ENCODE results near the gene FAM98A. TPM values are rescaled to one million over a fixed set of nuclear protein-coding genes. Genes with fewer than 3 reads are reported as not detected.
A peak's percentile ranks its signal among the peaks of the same experiment; 100 is the strongest.

Gene FAM98A
- polyA plus RNA-seq, 2 of the 4 experiments (the other 2 are of a cell fraction): 83.4 to 97.2 TPM

DNA sequence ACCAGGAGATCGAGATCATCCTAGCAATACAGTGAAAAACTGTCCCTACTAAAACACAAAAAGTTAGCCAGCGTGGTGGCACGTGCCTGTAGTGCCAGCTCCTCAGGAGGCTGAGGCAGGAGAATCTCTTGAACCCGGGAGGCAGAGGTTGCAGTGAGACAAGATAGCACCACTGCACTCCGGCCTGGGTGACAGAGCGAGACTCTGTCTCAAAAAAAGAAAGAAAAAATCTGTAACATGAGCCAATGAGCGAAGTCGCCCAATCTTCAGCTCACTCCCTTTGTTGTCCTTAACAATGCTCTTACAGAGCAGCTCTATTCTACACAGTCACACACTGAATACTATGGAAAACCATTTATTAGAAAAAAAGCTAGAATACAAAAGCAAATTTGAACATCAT is 22.0 kb downstream of the FAM98A start:
- ChIA-PET POLR2A (no interaction called here), CTCF (interaction anchor here (0.6 to 2.1 kb wide), 6 partner anchors 13 to 543 kb away, joined by 3 to 8 read pairs (median 4); no protein-coding TSS in a partner anchor)
- 94% methylated on average over 8 of the region's 8 CpGs for WGBS (ENCODE audit: missing lambda C conversion rate)
- ATAC-seq (peak in 1 of 2 experiments; percentile 40; a peak in 2 of 6 replicates), DNase-seq (ENCODE audit: low read depth in 1 of 2, low spot score in 1 of 2) (no peak), FAIRE-seq (no peak)
- Histone ChIP-seq H3K9me3 (no peaks in the 10 kb centered on the region), H3K27ac (no peak overlapping the region), H3K4me3 (no peak overlapping the region), H3K4me2 (no peak overlapping the region), H3K4me1 (0 out of 3 replicates have a peak, but pooled peaks cover 3% of the 10 kb centered on the region)
- no peak for TF ChIP-seq RNF2 (IDR thresholded peaks at IDR 0.05; ENCODE audit: borderline replicate concordance, low read depth)

DNA sequence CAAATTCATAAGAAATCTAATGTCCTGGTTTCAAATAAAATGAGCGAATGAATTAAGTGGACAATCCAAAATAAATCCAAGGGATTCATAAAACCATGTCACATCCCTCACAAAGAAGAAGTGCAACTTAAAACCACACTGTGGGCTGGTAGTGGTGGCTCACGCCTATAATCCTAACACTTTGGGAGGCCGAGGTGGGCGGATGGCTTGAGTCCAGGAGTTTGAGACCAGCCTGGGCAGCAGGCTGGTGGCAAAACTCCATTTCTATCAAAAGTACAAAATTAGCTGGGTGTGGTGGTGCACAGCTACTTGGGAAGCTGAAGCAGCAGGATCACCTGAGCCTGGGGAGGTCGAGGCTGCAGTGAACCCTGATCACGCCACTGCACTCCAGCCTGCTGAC is 25.4 kb downstream of the FAM98A start:
- TF ChIP-seq EP300 (IDR thresholded peaks at IDR 0.05) (no peak), FOXS1 (CRISPR knock-in tag; IDR thresholded peaks at IDR 0.05) (no peak), NFE2L2 (conservative IDR thresholded peaks at IDR 0.05; ENCODE audit: low read length) (no peak)
- TF ChIP-seq, protein P1, sequence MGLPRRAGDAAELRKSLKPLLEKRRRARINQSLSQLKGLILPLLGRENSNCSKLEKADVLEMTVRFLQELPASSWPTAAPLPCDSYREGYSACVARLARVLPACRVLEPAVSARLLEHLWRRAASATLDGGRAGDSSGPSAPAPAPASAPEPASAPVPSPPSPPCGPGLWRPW (IDR thresholded peaks at IDR 0.05): no peak
- 0 out of 3 replicates have a peak, but pooled peaks cover 3% of the 10 kb centered on the region for H3K4me1 ChIP-seq
- H3K27ac ChIP-seq: no peak overlapping the region
- DNase-seq (ENCODE audit: low read depth in 1 of 2, low spot score in 1 of 2) (no peak), ATAC-seq (peak in 1 of 2 experiments; percentile 22; a peak in 1 of 6 replicates), FAIRE-seq (no peak)
- 88% methylated on average over 6 of the region's 6 CpGs for WGBS (ENCODE audit: missing lambda C conversion rate)
- H3K4me3 ChIP-seq: no peak overlapping the region
- no peak overlapping the region for H3K4me2 ChIP-seq
- H3K9me3 ChIP-seq: no peaks in the 10 kb centered on the region
- ChIA-PET CTCF (interaction anchor here (0.6 to 1.8 kb wide), 4 partner anchors 9 to 1769 kb away, joined by 4 to 7 read pairs (median 5); no protein-coding TSS in a partner anchor), POLR2A (no interaction called here)

DNA sequence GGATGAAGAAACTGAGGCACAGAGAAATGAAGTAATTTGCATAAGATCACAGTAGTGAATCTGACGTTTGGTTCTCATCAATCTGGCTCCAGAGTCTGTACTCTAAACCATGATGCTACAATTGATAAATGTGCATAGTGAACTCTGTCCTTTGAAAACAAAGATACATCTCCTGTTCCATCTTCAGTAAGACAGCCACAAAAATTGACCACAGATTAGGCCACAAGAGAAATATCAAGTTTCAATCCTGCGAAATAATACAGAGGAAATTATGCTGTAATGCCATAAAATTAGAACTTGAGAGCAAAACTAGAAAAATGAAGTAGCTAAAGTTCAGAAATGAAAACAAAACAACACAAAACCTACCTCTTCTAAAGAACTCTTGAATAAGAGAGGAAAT is 28.4 kb downstream of the FAM98A start:
- no peak overlapping the region for H3K4me3 ChIP-seq
- H3K4me2 ChIP-seq: no peak overlapping the region
- DNase-seq (ENCODE audit: low read depth in 1 of 2, low spot score in 1 of 2): no peak
- H3K9me3 ChIP-seq: no peaks in the 10 kb centered on the region
- ChIA-PET POLR2A (no interaction called here), CTCF (interaction anchor here (1.8 kb wide), 1 partner anchor 13 kb away, joined by 4 read pairs; no protein-coding TSS in a partner anchor)
- 0 out of 3 replicates have a peak, but pooled peaks cover 3% of the 10 kb centered on the region for H3K4me1 ChIP-seq
- TF ChIP-seq, protein P2, sequence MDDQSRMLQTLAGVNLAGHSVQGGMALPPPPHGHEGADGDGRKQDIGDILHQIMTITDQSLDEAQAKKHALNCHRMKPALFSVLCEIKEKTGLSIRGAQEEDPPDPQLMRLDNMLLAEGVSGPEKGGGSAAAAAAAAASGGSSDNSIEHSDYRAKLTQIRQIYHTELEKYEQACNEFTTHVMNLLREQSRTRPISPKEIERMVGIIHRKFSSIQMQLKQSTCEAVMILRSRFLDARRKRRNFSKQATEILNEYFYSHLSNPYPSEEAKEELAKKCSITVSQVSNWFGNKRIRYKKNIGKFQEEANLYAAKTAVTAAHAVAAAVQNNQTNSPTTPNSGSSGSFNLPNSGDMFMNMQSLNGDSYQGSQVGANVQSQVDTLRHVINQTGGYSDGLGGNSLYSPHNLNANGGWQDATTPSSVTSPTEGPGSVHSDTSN (IDR thresholded peaks at IDR 0.05): no peak
- TF ChIP-seq RAD21 (conservative IDR thresholded peaks at IDR 0.05 in 1 of 2, IDR thresholded peaks at IDR 0.05 in 1 of 2) (no peak), SMC3 (IDR thresholded peaks at IDR 0.05) (no peak), ZSCAN20 (CRISPR knock-in tag; IDR thresholded peaks at IDR 0.05) (no peak), EP300 (IDR thresholded peaks at IDR 0.05) (no peak), RCOR1 (IDR thresholded peaks at IDR 0.05; ENCODE audit: low read depth, low read length) (no peak), NR3C1 (IDR thresholded peaks at IDR 0.05) (no peak), CEBPB (IDR thresholded peaks at IDR 0.05) (no peak), FOSB (CRISPR knock-in tag; IDR thresholded peaks at IDR 0.05) (no peak), CHD2 (IDR thresholded peaks at IDR 0.05; ENCODE audit: low read length, partially characterized antibody) (no peak), ZNF302 (CRISPR knock-in tag; IDR thresholded peaks at IDR 0.05) (no peak), EHF (CRISPR knock-in tag; IDR thresholded peaks at IDR 0.05) (no peak), FOXS1 (CRISPR knock-in tag; IDR thresholded peaks at IDR 0.05) (no peak), HDAC2 (IDR thresholded peaks at IDR 0.05) (no peak), CBX2 (IDR thresholded peaks at IDR 0.05; ENCODE audit: borderline replicate concordance, low read depth) (no peak), BHLHE40 (IDR thresholded peaks at IDR 0.05; ENCODE audit: low read depth, low read length) (no peak), ESRRA (IDR thresholded peaks at IDR 0.05; ENCODE audit: borderline replicate concordance, low read length) (no peak), TP53 (CRISPR knock-in tag; IDR thresholded peaks at IDR 0.05) (no peak), RNF2 (IDR thresholded peaks at IDR 0.05; ENCODE audit: borderline replicate concordance, low read depth) (no peak), PHF8 (IDR thresholded peaks at IDR 0.05; ENCODE audit: borderline replicate concordance, low read depth) (no peak)
- H3K27ac ChIP-seq: no peak overlapping the region
- WGBS (ENCODE audit: missing lambda C conversion rate): 87% methylated on average over 2 of the region's 2 CpGs
- peak; percentile 36 for FAIRE-seq
- no peak for ATAC-seq

Data from A549 (cell line).